Esophagus muscularis mucosa (tissue), 3 donors: ENCODE results near the gene HDAC4.

Experiments
- CTCF ChIP-seq, 3 experiments: fragments of 200-600 bp in 2 of 3; fragments of 450-650 bp in 1 of 3; sonication (generic) in 2 of 3; IDR thresholded peaks; one replicate each; pipeline ENCODE4 v1.5.1; 2017 to 2019; ENCODE audit warnings: antibody characterized with exemption in 3 of 3, mild to moderate bottlenecking in 2 of 3, moderate library complexity in 1 of 3
- POLR2AphosphoS5 ChIP-seq, 2 donors: sonication (generic); formaldehyde crosslinking; IDR thresholded peaks; one replicate each; pipeline ENCODE4 v1.6.1; 2017; ENCODE audit warnings: antibody characterized with exemption in 2 of 2

DNA sequence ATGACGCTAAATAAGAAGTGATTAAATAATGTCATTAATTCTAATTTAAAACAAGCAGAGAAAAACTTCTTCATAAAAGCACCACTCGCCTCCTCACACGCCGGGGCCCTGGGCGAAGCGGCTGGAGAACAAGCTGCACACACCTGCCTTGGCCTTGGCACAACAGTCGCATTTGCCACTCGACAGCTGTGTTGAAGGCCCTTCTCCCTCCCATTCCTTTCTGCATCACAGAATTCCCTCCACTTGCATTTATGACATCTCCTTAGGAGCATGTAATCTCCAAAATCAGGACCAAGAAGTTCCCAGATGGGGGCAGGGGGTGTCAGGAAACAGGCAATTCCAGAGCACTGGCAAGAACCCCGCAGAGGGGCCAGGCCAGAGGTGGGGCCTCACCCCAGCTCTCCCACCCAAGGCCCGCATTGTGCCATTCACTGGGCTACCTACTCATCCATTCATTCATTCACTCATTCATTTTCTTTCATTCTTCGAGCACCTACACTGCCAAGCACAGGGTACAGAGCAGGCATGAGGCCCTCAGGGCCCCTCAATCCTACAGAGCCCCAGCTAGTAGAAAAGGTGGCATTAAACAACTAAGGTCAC is 6.4 kb downstream of the HDAC4 start:
- TF ChIP-seq POLR2AphosphoS5 (IDR thresholded peaks at IDR 0.05) = no peak
- no peak for TF ChIP-seq CTCF (IDR thresholded peaks at IDR 0.05)
